Activated T-cell treated with anti-CD3 and anti-CD28 coated beads, Interleukin-2, amount 50 U/mL, for 1 hour (primary cell): ENCODE results near the gene PLPP2.
"Not testable (repeated sequence)": the region's sequence is repeated elsewhere in the genome, so short reads cannot be mapped to it uniquely, and the experiment has no call there.

ENCODE experiments used
- DNase-seq: peaks from one replicate; pipeline ENCODE4 v3.0.0-alpha.2; 2020

The PLPP2 gene

DNA sequence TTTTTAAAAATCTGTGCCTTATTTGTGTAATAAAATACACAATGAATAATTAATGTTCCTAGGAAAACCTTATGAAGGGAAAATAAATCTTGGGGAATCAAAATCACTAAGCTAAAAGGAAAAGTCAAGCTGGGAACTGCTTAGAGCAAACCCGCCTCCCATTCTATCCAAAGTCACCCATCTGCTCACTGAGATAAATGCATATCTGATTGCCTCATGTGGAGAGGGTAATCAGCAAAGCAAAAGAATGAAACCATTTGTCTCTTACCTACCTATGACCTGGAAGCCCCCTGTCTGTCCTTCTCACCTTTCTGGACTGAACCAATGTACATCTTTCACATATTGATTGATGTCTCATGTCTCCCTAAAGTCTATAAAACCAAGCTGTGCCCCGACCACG is 34.4 kb downstream of the PLPP2 start:
- not testable (repeated sequence) for DNase-seq

DNA sequence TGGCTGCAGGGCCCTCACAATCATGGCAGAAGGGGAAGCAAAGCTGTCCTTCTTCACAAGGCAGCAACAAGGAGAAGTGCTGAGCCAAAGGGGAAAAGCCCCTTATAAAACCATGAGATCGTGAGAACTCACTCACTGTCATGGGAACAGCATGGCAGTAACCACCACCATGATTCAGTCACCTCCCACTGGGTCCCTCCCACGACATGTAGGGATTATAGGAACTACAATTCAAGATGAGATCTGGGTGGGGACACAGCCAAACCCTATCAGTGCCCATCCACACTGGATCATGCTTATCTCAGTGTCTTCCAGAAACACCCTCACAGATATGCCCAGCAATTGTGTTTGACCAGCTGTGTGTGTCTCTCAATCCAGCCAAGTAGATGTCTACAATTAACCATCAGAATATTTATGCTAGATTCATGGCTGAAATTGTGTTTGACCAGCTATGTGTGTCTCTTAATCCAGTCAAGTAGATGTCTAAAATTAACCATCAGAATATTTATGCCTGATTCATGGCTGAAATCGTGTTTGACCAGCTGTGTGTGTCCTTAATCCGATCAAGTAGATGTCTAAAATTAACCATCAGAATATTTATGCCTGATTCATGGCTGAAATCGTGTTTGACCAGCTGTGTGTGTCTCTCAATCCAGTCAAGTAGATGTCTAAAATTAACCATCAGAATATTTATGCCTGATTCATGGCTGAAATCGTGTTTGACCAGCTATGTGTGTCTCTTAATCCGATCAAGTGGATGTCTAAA is 38.6 kb downstream of the PLPP2 start:
- DNase-seq = not testable (repeated sequence)

DNA sequence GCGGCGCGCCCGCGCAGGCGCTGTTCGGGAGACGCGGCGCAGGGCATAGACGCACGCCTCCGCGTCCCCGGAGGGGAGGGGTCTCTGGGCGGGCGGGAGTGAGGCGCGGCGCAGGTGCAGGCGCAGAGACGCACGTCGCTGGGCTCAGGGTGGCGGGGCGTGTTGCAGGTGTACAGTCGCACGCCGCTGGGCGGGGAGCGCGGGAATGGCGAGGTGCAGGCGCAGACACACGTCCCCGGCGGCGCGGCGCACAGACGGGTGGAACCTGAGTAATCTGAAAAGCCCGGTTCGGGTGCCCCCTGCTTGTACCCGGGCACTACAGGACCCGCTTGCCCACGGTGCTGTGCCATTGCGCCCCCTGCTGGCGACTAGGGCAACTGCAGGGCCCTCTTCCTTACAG is 44.7 kb downstream of the PLPP2 start:
- DNase-seq = no peak

GRCh38 chr19:245900-246299 is 45.3 kb downstream of the PLPP2 start:
- DNase-seq = not testable (repeated sequence)

GRCh38 chr19:245457-245856 is 45.7 kb downstream of the PLPP2 start:
- DNase-seq = no peak
